Calu3 (cell line): ENCODE results near the gene NCAPG. TPM values are rescaled to one million over a fixed set of nuclear protein-coding genes. Genes with fewer than 3 reads are reported as not detected.
A peak's percentile ranks its signal among the peaks of the same experiment; 100 is the strongest.

Experiments
- BruUV-seq: library from RNA; stranded (reverse); fragments of 400-500 nt; replicated peaks from 2 replicates; lab custom pipeline; 2021; lab: Mats Ljungman, UMichigan
- CTCF ChIA-PET: fragments of 300-600 bp; sonication (Branson Sonifier 250); formaldehyde crosslinking; loops from one replicate; lab custom pipeline; 2022; ENCODE audit warnings: antibody characterized with exemption; lab: Charles Lee
- DNase-seq: peaks from one replicate; pipeline ENCODE4 v3.0.0; 2022
- H3K27ac Mint-ChIP-seq: one replicate; pipeline ENCODE4 v1.8.0; 2022; ENCODE audit warnings: mixed read lengths; ENCODE audit not compliant: unreplicated experiment
- H3K27me3 Mint-ChIP-seq: one replicate; pipeline ENCODE4 v1.8.0; 2022; ENCODE audit warnings: mixed read lengths; ENCODE audit not compliant: unreplicated experiment
- H3K36me3 Mint-ChIP-seq: one replicate; pipeline ENCODE4 v1.8.0; 2022; ENCODE audit warnings: mild to moderate bottlenecking, moderate library complexity, mixed read lengths; ENCODE audit not compliant: insufficient read depth, unreplicated experiment
- H3K4me1 Mint-ChIP-seq: one replicate; pipeline ENCODE4 v1.8.0; 2022; ENCODE audit warnings: mild to moderate bottlenecking, low read depth, mixed read lengths; ENCODE audit not compliant: unreplicated experiment
- H3K4me3 Mint-ChIP-seq: one replicate; pipeline ENCODE4 v1.8.0; 2022; ENCODE audit warnings: mild to moderate bottlenecking, low read depth, moderate library complexity, mixed read lengths; ENCODE audit not compliant: unreplicated experiment
- H3K9me3 Mint-ChIP-seq: one replicate; pipeline ENCODE4 v1.8.0; 2022; ENCODE audit warnings: low read depth, mixed read lengths; ENCODE audit not compliant: unreplicated experiment
- CTCF ChIP-seq: fragments of 200-600 bp; IDR thresholded peaks from one replicate; pipeline ENCODE4 v1.8.0; 2022; ENCODE audit warnings: antibody characterized with exemption; ENCODE audit not compliant: unreplicated experiment
- intact Hi-C: fragments of 100-400 bp; cut with micrococcal nuclease; formaldehyde crosslinking; loops from one replicate; pipeline ENCODE4 v1.10.0; 2022; ENCODE audit not compliant: unreplicated experiment
- total RNA-seq: library from RNA; stranded (reverse); gene quantifications from 2 replicates; pipeline ENCODE4 v1.2.3, GENCODE V29; 2022

Gene NCAPG
- total RNA-seq, 1 experiment from 2014 or later: 35.3 TPM

- H3K27ac Mint-ChIP-seq: no peak overlapping the region
- no peaks in the 10 kb centered on the region for H3K4me1 Mint-ChIP-seq
- TF ChIP-seq CTCF: no peak
- CTCF ChIA-PET: no interaction called here
- H3K9me3 Mint-ChIP-seq: peaks cover 3% of the 10 kb centered on the region
- no peak overlapping the region for H3K4me3 Mint-ChIP-seq
- peaks cover 13% of the 10 kb centered on the region for H3K27me3 Mint-ChIP-seq
- no peak for DNase-seq
- no TSS peak for BruUV-seq
- intact Hi-C loops: no loop called here
- no peaks in the 10 kb centered on the region for H3K36me3 Mint-ChIP-seq
These were observed 32.3 kb upstream of the NCAPG start for GRCh38 chr4:17778431-17778830.

GRCh38 chr4:17780501-17781299 lies 30.1 kb upstream of the NCAPG start:
- CTCF ChIA-PET: no interaction called here
- BruUV-seq: no TSS peak
- peaks cover 13% of the 10 kb centered on the region for H3K27me3 Mint-ChIP-seq
- no peaks in the 10 kb centered on the region for H3K4me1 Mint-ChIP-seq
- peak; percentile 9 for DNase-seq
- TF ChIP-seq CTCF: no peak
- peak overlapping the region; percentile 71 for H3K4me3 Mint-ChIP-seq
- no peak overlapping the region for H3K27ac Mint-ChIP-seq
- no peaks in the 10 kb centered on the region for H3K36me3 Mint-ChIP-seq
- intact Hi-C loops: no loop called here
- H3K9me3 Mint-ChIP-seq: peaks cover 3% of the 10 kb centered on the region

- CTCF ChIA-PET: no interaction called here
- Mint-ChIP-seq H3K4me3 (peak within 1 kb of the TSS; percentile 71), H3K4me1 (no peaks in the 10 kb centered on the region), H3K27me3 (peaks cover 13% of the 10 kb centered on the region), H3K9me3 (peaks cover 3% of the 10 kb centered on the region), H3K36me3 (no peaks in the 10 kb centered on the region), H3K27ac (no peak within 1 kb of the TSS)
- BruUV-seq: no TSS peak
- peak; percentile 7 for DNase-seq
- TF ChIP-seq CTCF: no peak
- intact Hi-C loops: no loop called here
These were observed 29.2 kb upstream of the NCAPG start, which contains the start of gene FAM184B for GRCh38 chr4:17781300-17782287. FAM184B (minus strand) TSS chr4:17781621; CDS start chr4:17781299, 322 bp downstream.

- TF ChIP-seq CTCF: no peak
- Mint-ChIP-seq H3K36me3 (no peaks in the 10 kb centered on the region), H3K27ac (no peak overlapping the region), H3K4me1 (no peaks in the 10 kb centered on the region), H3K27me3 (peaks cover 13% of the 10 kb centered on the region), H3K4me3 (no peak overlapping the region), H3K9me3 (peaks cover 3% of the 10 kb centered on the region)
- intact Hi-C loops: loop anchor here (5.0 kb wide), 1 partner anchor 239 kb away; no protein-coding TSS in a partner anchor
- no TSS peak for BruUV-seq
- CTCF ChIA-PET: no interaction called here
- no peak for DNase-seq
These were observed 24.9 kb upstream of the NCAPG start for GRCh38 chr4:17785858-17786257.
